Liver (tissue), 9 donors: Measurements from ENCODE around the gene PET100. TPM values are rescaled to one million over a fixed set of nuclear protein-coding genes. Genes with fewer than 3 reads are reported as not detected.

ENCODE experiments used
- DNase-seq: peaks from one replicate; pipeline ENCODE4 v3.0.0-alpha.2; 2017; ENCODE audit warnings: low spot score
- H3K27ac ChIP-seq, 2 donors: one replicate each; pipeline ENCODE4 v1.7.0; 2013; ENCODE audit warnings: inconsistent platforms in 2 of 2, low read length in 2 of 2, control low read depth in 1 of 2, low read depth in 1 of 2, mild to moderate bottlenecking in 1 of 2
- H3K27me3 ChIP-seq, 4 donors: one replicate each; pipeline versions ENCODE4 v1.6.1 to v1.7.0; 2013; ENCODE audit warnings: low read length in 3 of 4, inconsistent platforms in 1 of 4, mild to moderate bottlenecking in 1 of 4, moderate library complexity in 1 of 4; ENCODE audit not compliant: control insufficient read depth in 4 of 4, insufficient read depth in 4 of 4
- H3K36me3 ChIP-seq, 4 donors: one replicate each; pipeline versions ENCODE4 v1.6.1 to v1.7.0; 2013; ENCODE audit warnings: low read length in 3 of 4, mild to moderate bottlenecking in 3 of 4, low read depth in 1 of 4, moderate library complexity in 1 of 4; ENCODE audit not compliant: control insufficient read depth in 4 of 4, insufficient read depth in 3 of 4
- H3K4me1 ChIP-seq, 4 donors: one replicate each; pipeline versions ENCODE4 v1.6.1 to v1.7.0; 2013; ENCODE audit warnings: low read length in 3 of 4, mild to moderate bottlenecking in 3 of 4, moderate library complexity in 1 of 4; ENCODE audit not compliant: control insufficient read depth in 4 of 4, insufficient read depth in 4 of 4
- H3K4me3 ChIP-seq, 3 donors: one replicate each; pipeline versions ENCODE4 v1.6.1 to v1.7.0; 2013; ENCODE audit warnings: low read length in 3 of 3, control low read depth in 1 of 3, low read depth in 1 of 3, mild to moderate bottlenecking in 1 of 3
- H3K9ac ChIP-seq, 2 donors: one replicate each; pipeline ENCODE4 v1.7.0; 2013; ENCODE audit warnings: low read length in 2 of 2, mild to moderate bottlenecking in 2 of 2, moderate library complexity in 2 of 2, control low read depth in 1 of 2, low read depth in 1 of 2
- H3K9me3 ChIP-seq, 4 donors: one replicate each; pipeline versions ENCODE4 v1.6.1 to v1.7.0; 2013; ENCODE audit warnings: low read length in 3 of 4; ENCODE audit not compliant: control insufficient read depth in 4 of 4
- ATF3 ChIP-seq: IDR thresholded peaks from 2 replicates; pipeline ENCODE4 v1.6.1; 2016; ENCODE audit warnings: antibody characterized with exemption
- CTCF ChIP-seq: fragments of 150-350 bp; IDR thresholded peaks from 2 replicates; pipeline ENCODE4 v1.5.1; 2017; ENCODE audit warnings: improper control_type of control experiment, low read depth, low read length; ENCODE audit not compliant: missing input control
- EGR1 ChIP-seq, 2 donors: IDR thresholded peaks; 2 replicates each; pipeline ENCODE4 v1.6.1; 2016 to 2018; ENCODE audit warnings: antibody characterized with exemption in 2 of 2, low read depth in 2 of 2
- FOXA1 ChIP-seq: IDR thresholded peaks from 2 replicates; pipeline ENCODE4 v1.6.1; 2016; ENCODE audit warnings: antibody characterized with exemption
- FOXA2 ChIP-seq: IDR thresholded peaks from 2 replicates; pipeline ENCODE4 v1.6.1; 2016; ENCODE audit warnings: antibody characterized with exemption
- GABPA ChIP-seq, 2 donors: IDR thresholded peaks in 1 of 2; conservative IDR thresholded peaks in 1 of 2; 2 replicates each; pipeline ENCODE4 v1.6.1; 2016; ENCODE audit warnings: antibody characterized with exemption in 2 of 2, mild to moderate bottlenecking in 1 of 2, moderate library complexity in 1 of 2
- HNF4A ChIP-seq, 2 donors: conservative IDR thresholded peaks; 2 replicates each; pipeline ENCODE4 v1.6.1; 2016; ENCODE audit warnings: antibody characterized with exemption in 2 of 2, mild to moderate bottlenecking in 2 of 2
- HNF4G ChIP-seq: IDR thresholded peaks from 2 replicates; pipeline ENCODE4 v1.6.1; 2016; ENCODE audit warnings: antibody characterized with exemption
- JUND ChIP-seq, 2 donors: IDR thresholded peaks; 2 replicates each; pipeline ENCODE4 v1.6.1; 2016; ENCODE audit warnings: antibody characterized with exemption in 2 of 2
- MAX ChIP-seq: IDR thresholded peaks from 2 replicates; pipeline ENCODE4 v1.6.1; 2016; ENCODE audit warnings: antibody characterized with exemption
- NR2F2 ChIP-seq: IDR thresholded peaks from 2 replicates; pipeline ENCODE4 v1.6.1; 2016; ENCODE audit warnings: antibody characterized with exemption
- RAD21 ChIP-seq, 2 donors: IDR thresholded peaks; 2 replicates each; pipeline ENCODE4 v1.6.1; 2016; ENCODE audit warnings: antibody characterized with exemption in 2 of 2, mild to moderate bottlenecking in 2 of 2
- REST ChIP-seq: IDR thresholded peaks from 2 replicates; pipeline ENCODE4 v1.6.1; 2016; ENCODE audit warnings: antibody characterized with exemption, mild to moderate bottlenecking
- RXRA ChIP-seq, 2 donors: IDR thresholded peaks; 2 replicates each; pipeline ENCODE4 v1.6.1; 2017 to 2018; ENCODE audit warnings: antibody characterized with exemption in 2 of 2, mild to moderate bottlenecking in 1 of 2
- SP1 ChIP-seq: IDR thresholded peaks from 2 replicates; pipeline ENCODE4 v1.6.1; 2018; ENCODE audit warnings: antibody characterized with exemption, mild to moderate bottlenecking
- YY1 ChIP-seq: IDR thresholded peaks from 2 replicates; pipeline ENCODE4 v1.6.1; 2016; ENCODE audit warnings: antibody characterized with exemption, mild to moderate bottlenecking
- ZBTB33 ChIP-seq: IDR thresholded peaks from 2 replicates; pipeline ENCODE4 v1.6.1; 2016; ENCODE audit warnings: antibody characterized with exemption
- WGBS: extraction: QIAGEN DNeasy Blood & Tissue Kit; methylation state at CpG from one replicate; pipeline ENCODE4 v1.1.7; 2013; 5-methylcytosine and 5-hydroxymethylcytosine counted together
- polyA plus RNA-seq, 2 donors: library from polyadenylated mRNA; stranded (reverse) in 1 of 2; unstranded in 1 of 2; fragments of 200-250 nt in 1 of 2; fragments of >200 nt in 1 of 2; fragmentation: Nextera tagmentation in 1 of 2; extraction: Ambion mirVana in 1 of 2; gene quantifications; one replicate each; pipeline versions ENCODE4 v1.2.1 to v1.2.3, GENCODE V29; 2013 to 2015
- total RNA-seq, 2 donors: library from RNA; depleted of rRNA; stranded (reverse); fragments of >200 nt; gene quantifications; one replicate each; pipeline ENCODE4 v1.2.3, GENCODE V29; 2014
- donor health status: healthy.
- donor health status: healthy.
- donor health status: healthy.
- donor health status: healthy.
- donor health status: healthy.

Gene PET100
- total and polyA plus RNA-seq, 4 donors, result 4.8 to 225 (median 26.7) TPM

GRCh38 chr19:7632340-7633203 is 3.0 kb downstream of the PET100 start:
- Histone ChIP-seq H3K27me3 (no peaks in the 10 kb centered on the region), H3K36me3 (peaks cover 0 to 6% (median 0%) of the 10 kb centered on the region in 4 donors), H3K4me1 (peaks cover 15 to 48% (median 37%) of the 10 kb centered on the region in 4 donors), H3K9me3 (no peaks in the 10 kb centered on the region), H3K27ac (no peak overlapping the region), H3K9ac (no peak overlapping the region), H3K4me3 (no peak overlapping the region)
- 94% methylated on average over 40 of the region's 40 CpGs for WGBS
- no peak for TF ChIP-seq ZBTB33
- TF ChIP-seq YY1, result no peak
- no peak for TF ChIP-seq HNF4A (conservative IDR thresholded peaks at IDR 0.05)
- no peak for TF ChIP-seq FOXA1
- no peak for TF ChIP-seq CTCF
- no peak for TF ChIP-seq NR2F2
- no peak for TF ChIP-seq REST
- no peak for TF ChIP-seq EGR1 (IDR thresholded peaks at IDR 0.05; ENCODE audit: low read depth in 2 of 2)
- no peak for TF ChIP-seq SP1
- no peak for TF ChIP-seq HNF4G
- TF ChIP-seq ATF3, result no peak
- no peak for TF ChIP-seq JUND (IDR thresholded peaks at IDR 0.05)
- TF ChIP-seq FOXA2, result no peak
- TF ChIP-seq GABPA (IDR thresholded peaks at IDR 0.05 in 1 of 2, conservative IDR thresholded peaks at IDR 0.05 in 1 of 2), result no peak
- TF ChIP-seq RXRA (IDR thresholded peaks at IDR 0.05), result no peak
- no peak for TF ChIP-seq MAX
- TF ChIP-seq RAD21 (IDR thresholded peaks at IDR 0.05), result no peak
- no peak for DNase-seq
